HepG2 (cell line): Measurements from ENCODE around the gene CHPF. TPM values are rescaled to one million over a fixed set of nuclear protein-coding genes. Genes with fewer than 3 reads are reported as not detected.

Source experiments
- AKNA ChIP-seq: sonication (generic); formaldehyde crosslinking; IDR thresholded peaks from 2 replicates; pipeline ENCODE4 v1.4.0; 2020; ENCODE audit warnings: missing genetic modification reagents, borderline replicate concordance
- ARID4A ChIP-seq: sonication (generic); formaldehyde crosslinking; IDR thresholded peaks from 2 replicates; pipeline ENCODE4 v1.5.0; 2020; ENCODE audit warnings: mild to moderate bottlenecking, missing genetic modification reagents, borderline replicate concordance
- ARNT2 ChIP-seq: sonication (generic); formaldehyde crosslinking; IDR thresholded peaks from 2 replicates; pipeline ENCODE4 v1.8.0; 2022; ENCODE audit warnings: mild to moderate bottlenecking, low read depth, missing genetic modification reagents, moderate library complexity
- DBP ChIP-seq: sonication (generic); formaldehyde crosslinking; IDR thresholded peaks from 2 replicates; pipeline ENCODE4 v1.4.0; 2020; ENCODE audit warnings: missing genetic modification reagents; ENCODE audit errors: not compliant biosample characterization
- FOXK2 ChIP-seq: fragments of 450-650 bp; IDR thresholded peaks from 2 replicates; pipeline ENCODE4 v1.6.1; 2016
- GATAD1 ChIP-seq: IDR thresholded peaks from 2 replicates; pipeline ENCODE4 v1.6.1; 2016; ENCODE audit warnings: missing genetic modification reagents, missing compliant biosample characterization
- GFI1 ChIP-seq: sonication (generic); formaldehyde crosslinking; IDR thresholded peaks from 2 replicates; pipeline ENCODE4 v1.5.0; 2020; ENCODE audit warnings: missing genetic modification reagents, mild to moderate bottlenecking, borderline replicate concordance
- HIC2 ChIP-seq: sonication (generic); formaldehyde crosslinking; IDR thresholded peaks from 2 replicates; pipeline ENCODE4 v1.9.0; 2022; ENCODE audit warnings: low read depth, missing genetic modification reagents
- HNF1B ChIP-seq: sonication (generic); formaldehyde crosslinking; IDR thresholded peaks from 2 replicates; pipeline ENCODE4 v1.5.1; 2020; ENCODE audit warnings: mild to moderate bottlenecking, moderate library complexity, missing genetic modification reagents
- NONO ChIP-seq, 2 experiments: fragments of 450-650 bp in 1 of 2; sonication (generic) in 1 of 2; formaldehyde crosslinking in 1 of 2; IDR thresholded peaks in 1 of 2; conservative IDR thresholded peaks in 1 of 2; 2 replicates each; pipeline versions ENCODE4 v1.6.1 to v1.8.0; 2017 to 2022; ENCODE audit warnings: mild to moderate bottlenecking in 1 of 2, missing genetic modification reagents in 1 of 2, moderate library complexity in 1 of 2
- NR2F6 ChIP-seq, 2 experiments: IDR thresholded peaks; 2 replicates each; pipeline ENCODE4 v1.6.1; 2016; ENCODE audit warnings: antibody characterized with exemption in 1 of 2, mild to moderate bottlenecking in 1 of 2
- PCBP1 ChIP-seq: fragments of 200-400 bp; formaldehyde crosslinking; IDR thresholded peaks from 2 replicates; pipeline ENCODE4 v1.6.1; 2017; ENCODE audit warnings: mild to moderate bottlenecking, low read depth, low read length, borderline replicate concordance
- RAD51 ChIP-seq: fragments of 450-650 bp; IDR thresholded peaks from 2 replicates; pipeline ENCODE4 v1.6.1; 2016; ENCODE audit warnings: borderline replicate concordance
- ZBTB1 ChIP-seq: sonication (generic); formaldehyde crosslinking; IDR thresholded peaks from 2 replicates; pipeline ENCODE4 v1.4.0; 2020; ENCODE audit warnings: missing genetic modification reagents, borderline replicate concordance
- ZMYM4 ChIP-seq: sonication (generic); formaldehyde crosslinking; IDR thresholded peaks from 2 replicates; pipeline ENCODE4 v1.8.1; 2023; ENCODE audit warnings: mild to moderate bottlenecking, missing genetic modification reagents
- polyA plus RNA-seq, 8 experiments: library from polyadenylated mRNA; depleted of rRNA in 3 of 8; stranded (reverse) in 7 of 8; unstranded in 1 of 8; fragments of >200 nt; fragmentation: Illumina TruSeq in 4 of 8; extraction: Trizol in 4 of 8; gene quantifications; 2 replicates each; pipeline versions ENCODE4 v1.2.1 to v1.2.3, GENCODE V29; 2011 to 2016; ENCODE audit warnings: low read depth in 4 of 8, missing spikeins in 1 of 8, mixed read lengths in 1 of 8; ENCODE audit not compliant: insufficient read depth in 1 of 8
- total RNA-seq, 5 experiments: library from RNA; depleted of rRNA; stranded (reverse); fragments of >200 nt; fragmentation: Illumina TruSeq; extraction: Trizol; gene quantifications; 2 replicates each; pipeline ENCODE4 v1.2.3, GENCODE V29; 2016; ENCODE audit warnings: low read depth in 1 of 5

Gene CHPF
- total and polyA plus RNA-seq, 2 of the 13 experiments (the other 11 are each of a cell fraction or from before 2014, with no cell fraction given): 79.6 to 111 TPM

- TF ChIP-seq DBP: no peak
- peak; percentile 70 for TF ChIP-seq GATAD1 (CRISPR knock-in tag)
- peak; percentile 81 for TF ChIP-seq HNF1B
- no peak for TF ChIP-seq RAD51
- TF ChIP-seq NR2F6 (IDR thresholded peaks at IDR 0.05): no peak
- TF ChIP-seq NR2F6 (CRISPR knock-in tag; IDR thresholded peaks at IDR 0.05): peak; percentile 73; the same call in 1 of the 2 replicates
- TF ChIP-seq ARID4A (CRISPR knock-in tag): peak; percentile 94
- peak; percentile 98 for TF ChIP-seq HIC2
- TF ChIP-seq AKNA (CRISPR knock-in tag): no peak
- TF ChIP-seq PCBP1: no peak
- no peak for TF ChIP-seq FOXK2
- TF ChIP-seq ZBTB1 (CRISPR knock-in tag): no peak
- peak; percentile 86 for TF ChIP-seq ZMYM4 (CRISPR knock-in tag)
- TF ChIP-seq ARNT2 (CRISPR knock-in tag): 0 out of 2 replicates have a peak, but pooled peaks have one; percentile 41
- TF ChIP-seq NONO (IDR thresholded peaks at IDR 0.05): no peak
- peak; percentile 82 for TF ChIP-seq NONO (CRISPR knock-in tag; conservative IDR thresholded peaks at IDR 0.05)
- TF ChIP-seq GFI1 (CRISPR knock-in tag): peak; percentile 38; the same call in 1 of the 2 replicates
Observed at GRCh38 chr2:219541611-219542180, 1.9 kb downstream of the CHPF start (continued).
